Prostate gland (tissue), 2 donors: ENCODE measurements around the gene DMP1.

Experiments
- CTCF ChIP-seq, 4 experiments: fragments of 200-600 bp in 2 of 4; fragments of 450-650 bp in 2 of 4; sonication (generic) in 2 of 4; IDR thresholded peaks; 1 replicate in 3 of 4; 2 replicates in 1 of 4; pipeline ENCODE4 v1.5.1; 2016 to 2019; ENCODE audit warnings: antibody characterized with exemption in 4 of 4, mild to moderate bottlenecking in 2 of 4, moderate library complexity in 2 of 4
- POLR2A ChIP-seq: fragments of 450-650 bp; IDR thresholded peaks from one replicate; pipeline ENCODE4 v1.6.1; 2016; ENCODE audit warnings: antibody characterized with exemption, mild to moderate bottlenecking
- POLR2AphosphoS5 ChIP-seq: sonication (generic); formaldehyde crosslinking; IDR thresholded peaks from one replicate; pipeline ENCODE4 v1.6.1; 2017; ENCODE audit warnings: antibody characterized with exemption

GRCh38 chr4:87677731-87678130, 27.7 kb downstream of the DMP1 start:
- TF ChIP-seq CTCF (IDR thresholded peaks at IDR 0.05) (no peak), POLR2AphosphoS5 (no peak), POLR2A (no peak)
